ENCODE results near the gene CPVL. TPM values are rescaled to one million over a fixed set of nuclear protein-coding genes. Genes with fewer than 3 reads are reported as not detected.

CPVL gene
- total RNA-seq, 4 donors from 2014 or later = 3.1 to 17.5 (median 11.5) TPM

GRCh38 chr7:29123626-29124190 lies 22.6 kb downstream of the CPVL start:
- DNase-seq (ENCODE audit: low spot score in 2 of 2) = no peak
- Histone ChIP-seq H3K27me3 (no peaks in the 10 kb centered on the region), H3K9me3 (no peaks in the 10 kb centered on the region), H3K36me3 (no peaks in the 10 kb centered on the region), H3K27ac (no peak overlapping the region), H3K4me3 (no peak overlapping the region), H3K4me1 (no peaks in the 10 kb centered on the region)
- TF ChIP-seq EP300 (IDR thresholded peaks at IDR 0.05) (no peak), POLR2A (IDR thresholded peaks at IDR 0.05) (no peak), CTCF (IDR thresholded peaks at IDR 0.05) (no peak)
- 80 to 87% methylated on average over 1 of the region's 1 CpG for WGBS, 2 donors

GRCh38 chr7:29122759-29123158 lies 23.6 kb downstream of the CPVL start:
- DNase-seq (ENCODE audit: low spot score in 2 of 2) = no peak
- WGBS, 2 donors = 78 to 84% methylated on average over 2 of the region's 2 CpGs
- no peaks in the 10 kb centered on the region for H3K36me3 ChIP-seq
- H3K4me3 ChIP-seq = no peak overlapping the region
- H3K27ac ChIP-seq = no peak overlapping the region
- TF ChIP-seq CTCF (IDR thresholded peaks at IDR 0.05) (no peak), EP300 (IDR thresholded peaks at IDR 0.05) (no peak), POLR2A (IDR thresholded peaks at IDR 0.05) (no peak)
- H3K9me3 ChIP-seq = no peaks in the 10 kb centered on the region
- H3K27me3 ChIP-seq = no peaks in the 10 kb centered on the region
- no peaks in the 10 kb centered on the region for H3K4me1 ChIP-seq

GRCh38 chr7:29122081-29122480 lies 24.3 kb downstream of the CPVL start:
- H3K4me3 ChIP-seq = no peak overlapping the region
- no peak overlapping the region for H3K27ac ChIP-seq
- WGBS, 2 donors = 50 to 54% methylated on average over 5 of the region's 5 CpGs
- no peaks in the 10 kb centered on the region for H3K36me3 ChIP-seq
- DNase-seq (ENCODE audit: low spot score in 2 of 2) = no peak
- no peaks in the 10 kb centered on the region for H3K27me3 ChIP-seq
- TF ChIP-seq CTCF (IDR thresholded peaks at IDR 0.05) = no peak
- no peak for TF ChIP-seq EP300 (IDR thresholded peaks at IDR 0.05)
- TF ChIP-seq POLR2A (IDR thresholded peaks at IDR 0.05) = no peak
- no peaks in the 10 kb centered on the region for H3K4me1 ChIP-seq
- no peaks in the 10 kb centered on the region for H3K9me3 ChIP-seq

- Histone ChIP-seq H3K36me3 (no peaks in the 10 kb centered on the region), H3K4me1 (peaks cover 0 to 10% (median 2%) of the 10 kb centered on the region in 4 donors), H3K27me3 (no peaks in the 10 kb centered on the region), H3K4me3 (no peak overlapping the region), H3K9me3 (no peaks in the 10 kb centered on the region), H3K27ac (no peak overlapping the region)
- DNase-seq (ENCODE audit: low spot score in 2 of 2) = no peak
- TF ChIP-seq CTCF (IDR thresholded peaks at IDR 0.05) = no peak
- TF ChIP-seq POLR2A (IDR thresholded peaks at IDR 0.05) = no peak
- TF ChIP-seq EP300 (IDR thresholded peaks at IDR 0.05) = no peak
- WGBS, 2 donors = 94 to 95% methylated on average over 2 of the region's 2 CpGs
Observed at GRCh38 chr7:29120955-29121354, 25.4 kb downstream of the CPVL start.

- Histone ChIP-seq H3K4me3 (no peak overlapping the region), H3K4me1 (peaks cover 0 to 24% (median 2%) of the 10 kb centered on the region in 4 donors), H3K9me3 (no peaks in the 10 kb centered on the region), H3K27ac (no peak overlapping the region), H3K36me3 (no peaks in the 10 kb centered on the region), H3K27me3 (no peaks in the 10 kb centered on the region)
- WGBS, 2 donors = 90 to 95% methylated on average over 3 of the region's 3 CpGs
- DNase-seq (ENCODE audit: low spot score in 2 of 2) = no peak
- no peak for TF ChIP-seq EP300 (IDR thresholded peaks at IDR 0.05)
- no peak for TF ChIP-seq POLR2A (IDR thresholded peaks at IDR 0.05)
- no peak for TF ChIP-seq CTCF (IDR thresholded peaks at IDR 0.05)
Observed at GRCh38 chr7:29119538-29119937, 26.8 kb downstream of the CPVL start.

All from tibial nerve (tissue), 4 donors.